NCI-H524 treated with DMSO at 0.1 percent for 48 hours (cell line): ENCODE measurements around the gene CNTNAP2.
"Not testable (repeated sequence)": the region's sequence is repeated elsewhere in the genome, so short reads cannot be mapped to it uniquely, and the experiment has no call there.

Experiments used
- DNase-seq: peaks from one replicate; lab custom pipeline; 2025; lab: John Stamatoyannopoulos, UW

CNTNAP2 gene

GRCh38 chr7:148262721-148263229 lies 2146.2 kb downstream of the CNTNAP2 start:
- no peak for DNase-seq

- no peak for DNase-seq
Measured at GRCh38 chr7:148264933-148265557, 2148.4 kb downstream of the CNTNAP2 start.

- DNase-seq, result no peak
Measured at GRCh38 chr7:148265896-148266295, 2149.3 kb downstream of the CNTNAP2 start.

GRCh38 chr7:148266795-148267194 lies 2150.2 kb downstream of the CNTNAP2 start:
- peak; percentile 34 for DNase-seq

- no peak for DNase-seq
Measured at GRCh38 chr7:148270576-148270975, 2154.0 kb downstream of the CNTNAP2 start.

- no peak for DNase-seq
Measured at GRCh38 chr7:148274118-148274517, 2157.5 kb downstream of the CNTNAP2 start.

GRCh38 chr7:148275359-148275890 lies 2158.8 kb downstream of the CNTNAP2 start:
- no peak for DNase-seq

- DNase-seq, result no peak
Measured at GRCh38 chr7:148276314-148277041, 2159.9 kb downstream of the CNTNAP2 start.

- no peak for DNase-seq
Measured at GRCh38 chr7:148277042-148277660, 2160.6 kb downstream of the CNTNAP2 start.

- no peak for DNase-seq
Measured at GRCh38 chr7:148286150-148286549, 2169.5 kb downstream of the CNTNAP2 start.

- no peak for DNase-seq
Measured at GRCh38 chr7:148287538-148287937, 2170.9 kb downstream of the CNTNAP2 start.

GRCh38 chr7:148288592-148289151 lies 2172.1 kb downstream of the CNTNAP2 start:
- no peak for DNase-seq

GRCh38 chr7:148289630-148290029 lies 2173.0 kb downstream of the CNTNAP2 start:
- DNase-seq, result no peak

GRCh38 chr7:148290538-148290937 lies 2173.9 kb downstream of the CNTNAP2 start:
- no peak for DNase-seq

- no peak for DNase-seq
Measured at GRCh38 chr7:148291799-148292198, 2175.2 kb downstream of the CNTNAP2 start.

- no peak for DNase-seq
Measured at GRCh38 chr7:148296994-148297644, 2180.5 kb downstream of the CNTNAP2 start.

GRCh38 chr7:148298768-148299167 lies 2182.2 kb downstream of the CNTNAP2 start:
- DNase-seq, result not testable (repeated sequence)

GRCh38 chr7:148299350-148300276 lies 2183.0 kb downstream of the CNTNAP2 start:
- no peak for DNase-seq

GRCh38 chr7:148302436-148302835 lies 2185.8 kb downstream of the CNTNAP2 start:
- not testable (repeated sequence) for DNase-seq

GRCh38 chr7:148303295-148304082 lies 2186.9 kb downstream of the CNTNAP2 start:
- DNase-seq, result no peak
